ENCODE measurements around the gene ZNF583. TPM values are rescaled to one million over a fixed set of nuclear protein-coding genes. Genes with fewer than 3 reads are reported as not detected.

ZNF583 gene
- total RNA-seq (11.1 and 11.7 TPM in 2 replicates), polyA plus RNA-seq (1.4 and 1.5 TPM in 2 replicates), polyA minus RNA-seq (3.2 and 3.9 TPM in 2 replicates)
- total RNA-seq (2013) = 11.2 TPM

DNA sequence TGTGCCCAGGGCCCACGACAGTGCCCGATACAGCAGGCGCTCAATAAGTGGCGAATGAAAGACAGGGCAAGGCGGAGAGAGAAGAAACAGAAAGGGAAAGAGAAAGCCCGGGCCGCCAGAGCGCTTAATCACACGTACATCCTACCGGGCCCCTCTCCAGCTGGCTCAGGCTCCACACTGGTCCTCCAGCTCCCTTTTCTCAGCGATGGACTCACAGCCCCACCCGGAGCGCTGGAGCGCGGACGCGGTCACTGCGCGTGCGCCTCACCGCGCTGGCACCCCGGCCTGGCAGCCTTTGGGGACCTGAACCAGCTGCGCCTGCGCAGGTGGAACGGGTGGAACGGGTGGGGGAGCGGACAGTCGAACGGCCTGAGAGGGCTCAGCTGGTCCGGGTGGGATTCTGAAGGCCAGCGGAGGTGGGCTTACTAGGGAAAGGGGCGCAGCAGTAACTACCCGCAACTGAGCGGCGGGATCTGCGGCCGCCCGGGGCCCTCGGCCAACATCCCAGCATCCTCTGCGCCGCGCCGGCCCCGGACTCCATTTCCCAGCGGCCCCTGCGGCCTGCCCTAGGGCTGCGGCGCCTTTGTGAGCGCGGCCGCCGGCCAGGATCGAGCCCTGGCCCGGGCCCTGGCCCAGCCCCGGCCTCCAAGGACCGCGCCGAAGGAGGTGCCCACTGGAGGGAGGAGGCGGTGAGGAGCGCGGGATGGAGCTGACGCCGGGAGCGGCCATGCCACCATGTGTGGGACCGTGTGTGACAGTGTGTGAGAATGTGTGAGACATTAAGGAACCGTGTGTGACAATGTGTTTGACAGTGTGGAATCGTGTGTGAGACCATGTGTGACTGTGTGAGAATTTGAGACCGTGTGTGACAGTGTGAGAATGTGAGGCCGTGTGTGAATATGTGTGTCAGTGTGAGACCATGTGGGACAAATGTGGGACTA, at the start of gene ZNF583:
Gene ZNF583, plus strand, starts transcription at position 569 of the 941 bp plus-strand sequence. CDS start 2,783 bp downstream, outside the sequence.
- H3K4me2 ChIP-seq (replicated peaks; ENCODE audit: low read depth, low read length, poor library complexity, severe bottlenecking) = peak within 1 kb of the TSS; percentile 81
- peaks cover 14 to 27% of the 10 kb centered on the region in 2 experiments for H3K36me3 ChIP-seq (replicated peaks in 1 of 2; ENCODE audit: control extremely low read depth in 1 of 2, control insufficient read depth in 1 of 2, extremely low read depth in 1 of 2, insufficient read depth in 2 of 2, low read length in 1 of 2)
- Mint-ChIP-seq H3K9me3 (ENCODE audit: insufficient read depth) (peaks cover 27% of the 10 kb centered on the region), H3K4me3 (peak within 1 kb of the TSS; percentile 92), H3K4me1 (peaks cover 24% of the 10 kb centered on the region), H3K27ac (peak within 1 kb of the TSS; percentile 92), H3K27me3 (no peaks in the 10 kb centered on the region)
- peaks cover 14 to 19% of the 10 kb centered on the region in 2 donors for H3K4me1 ChIP-seq (ENCODE audit: control insufficient read depth in 2 of 2, insufficient read depth in 2 of 2, low read length in 2 of 2)
- WGBS (ENCODE audit: insufficient coverage) = 1% methylated on average over 66 of the region's 70 CpGs
- no peak for TF ChIP-seq EZH2 (IDR thresholded peaks at IDR 0.05; ENCODE audit: borderline replicate concordance, insufficient read depth, low read depth, low read length, poor library complexity, severe bottlenecking)
- TF ChIP-seq, protein P1, sequence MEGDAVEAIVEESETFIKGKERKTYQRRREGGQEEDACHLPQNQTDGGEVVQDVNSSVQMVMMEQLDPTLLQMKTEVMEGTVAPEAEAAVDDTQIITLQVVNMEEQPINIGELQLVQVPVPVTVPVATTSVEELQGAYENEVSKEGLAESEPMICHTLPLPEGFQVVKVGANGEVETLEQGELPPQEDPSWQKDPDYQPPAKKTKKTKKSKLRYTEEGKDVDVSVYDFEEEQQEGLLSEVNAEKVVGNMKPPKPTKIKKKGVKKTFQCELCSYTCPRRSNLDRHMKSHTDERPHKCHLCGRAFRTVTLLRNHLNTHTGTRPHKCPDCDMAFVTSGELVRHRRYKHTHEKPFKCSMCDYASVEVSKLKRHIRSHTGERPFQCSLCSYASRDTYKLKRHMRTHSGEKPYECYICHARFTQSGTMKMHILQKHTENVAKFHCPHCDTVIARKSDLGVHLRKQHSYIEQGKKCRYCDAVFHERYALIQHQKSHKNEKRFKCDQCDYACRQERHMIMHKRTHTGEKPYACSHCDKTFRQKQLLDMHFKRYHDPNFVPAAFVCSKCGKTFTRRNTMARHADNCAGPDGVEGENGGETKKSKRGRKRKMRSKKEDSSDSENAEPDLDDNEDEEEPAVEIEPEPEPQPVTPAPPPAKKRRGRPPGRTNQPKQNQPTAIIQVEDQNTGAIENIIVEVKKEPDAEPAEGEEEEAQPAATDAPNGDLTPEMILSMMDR (IDR thresholded peaks at IDR 0.05) = no peak
- no peaks in the 10 kb centered on the region for H4K20me1 ChIP-seq (ENCODE audit: control insufficient read depth, insufficient read depth, low read length, poor library complexity, severe bottlenecking)
- H3K9me3 ChIP-seq (ENCODE audit: control extremely low read depth in 1 of 3, control insufficient read depth in 2 of 3, insufficient read depth in 1 of 3, low read length in 2 of 3) = peaks cover 15 to 35% (median 28%) of the 10 kb centered on the region in 3 donors
- H3K9ac ChIP-seq (ENCODE audit: low read length) = peak within 1 kb of the TSS; percentile 85
- ATAC-seq (ENCODE audit: low read depth) (peak; percentile 89), DNase-seq (peak; percentile 95)
- peak within 1 kb of the TSS; percentile 75 to 97 (median 84) for H3K4me3 ChIP-seq (ENCODE audit: control extremely low read depth in 1 of 5, extremely low read depth in 1 of 5, insufficient read depth in 1 of 5, low read depth in 2 of 5, low read length in 4 of 5)
- intact Hi-C loops (cut with micrococcal nuclease) = loop anchor here (1.0 to 5.0 kb wide), 8 partner anchors 11 to 788 kb away; partner anchors contain the start of genes ZNF264, ZNF470, ZNF471 and ZNF582
- H2AFZ ChIP-seq (ENCODE audit: insufficient read depth, low read depth, low read length, poor library complexity, severe bottlenecking) = peak within 1 kb of the TSS; percentile 97
- peaks cover 31% of the 10 kb centered on the region for H3K79me2 ChIP-seq (ENCODE audit: control insufficient read depth, insufficient read depth, low read length)
- H3K27me3 ChIP-seq (replicated peaks in 1 of 4; ENCODE audit: control extremely low read depth in 1 of 4, control insufficient read depth in 3 of 4, insufficient read depth in 4 of 4, low read length in 3 of 4) = no peaks in the 10 kb centered on the region
- ChIA-PET CTCF (interaction anchor here (0.7 to 1.1 kb wide), 2 partner anchors 10 to 11 kb away, joined by 3 to 4 read pairs; partner anchors contain the start of gene ZNF582), POLR2A (interaction anchor here (1.6 to 1.8 kb wide), 2 partner anchors 10 to 89 kb away, joined by 6 read pairs; partner anchors contain the start of genes ZNF582 and ZSCAN5A)
- peak within 1 kb of the TSS; percentile 90 to 92 for H3K27ac ChIP-seq (ENCODE audit: low read length in 2 of 2)

Measured in B cell (primary cell).